Stimulated activated CD4-positive, alpha-beta T cell treated with anti-CD3 and anti-CD28 coated beads, Interleukin-15, amount 100 ng/mL, for 1 hour (primary cell): ENCODE results near the gene PRR35.

Experiments
- DNase-seq, 2 donors: peaks; one replicate each; pipeline ENCODE4 v3.0.0-alpha.2; 2020; ENCODE audit warnings: low read depth in 1 of 2, low spot score in 1 of 2

The PRR35 gene

GRCh38 chr16:578232-578869 lies 18.2 kb downstream of the PRR35 start:
- no peak for DNase-seq

DNA sequence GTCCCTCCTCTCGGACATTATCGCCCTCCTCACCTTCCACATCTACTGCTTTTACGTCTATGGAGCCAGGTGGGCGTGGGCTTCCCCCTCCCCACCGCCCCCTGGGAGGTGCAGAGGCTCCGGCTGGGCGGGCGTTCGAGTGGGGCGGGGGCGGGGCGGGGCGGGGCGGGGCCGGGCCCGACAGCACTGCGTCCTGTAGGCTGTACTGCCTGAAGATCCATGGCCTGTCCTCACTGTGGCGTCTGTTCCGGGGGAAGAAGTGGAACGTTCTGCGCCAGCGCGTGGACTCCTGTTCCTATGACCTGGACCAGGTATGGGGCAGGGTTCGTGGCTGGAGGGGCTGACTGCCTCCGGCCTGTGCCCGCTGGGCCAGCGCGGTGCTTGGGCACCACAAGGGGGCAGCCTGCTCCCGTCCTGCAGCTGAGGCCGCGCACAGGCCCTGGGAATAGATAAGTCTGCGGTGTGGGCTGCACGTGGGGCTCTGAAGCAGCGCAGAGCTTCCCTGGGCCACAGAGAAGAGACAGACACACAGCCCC lies 18.7 kb downstream of the PRR35 start:
- DNase-seq: peak; percentile 44 to 45

DNA sequence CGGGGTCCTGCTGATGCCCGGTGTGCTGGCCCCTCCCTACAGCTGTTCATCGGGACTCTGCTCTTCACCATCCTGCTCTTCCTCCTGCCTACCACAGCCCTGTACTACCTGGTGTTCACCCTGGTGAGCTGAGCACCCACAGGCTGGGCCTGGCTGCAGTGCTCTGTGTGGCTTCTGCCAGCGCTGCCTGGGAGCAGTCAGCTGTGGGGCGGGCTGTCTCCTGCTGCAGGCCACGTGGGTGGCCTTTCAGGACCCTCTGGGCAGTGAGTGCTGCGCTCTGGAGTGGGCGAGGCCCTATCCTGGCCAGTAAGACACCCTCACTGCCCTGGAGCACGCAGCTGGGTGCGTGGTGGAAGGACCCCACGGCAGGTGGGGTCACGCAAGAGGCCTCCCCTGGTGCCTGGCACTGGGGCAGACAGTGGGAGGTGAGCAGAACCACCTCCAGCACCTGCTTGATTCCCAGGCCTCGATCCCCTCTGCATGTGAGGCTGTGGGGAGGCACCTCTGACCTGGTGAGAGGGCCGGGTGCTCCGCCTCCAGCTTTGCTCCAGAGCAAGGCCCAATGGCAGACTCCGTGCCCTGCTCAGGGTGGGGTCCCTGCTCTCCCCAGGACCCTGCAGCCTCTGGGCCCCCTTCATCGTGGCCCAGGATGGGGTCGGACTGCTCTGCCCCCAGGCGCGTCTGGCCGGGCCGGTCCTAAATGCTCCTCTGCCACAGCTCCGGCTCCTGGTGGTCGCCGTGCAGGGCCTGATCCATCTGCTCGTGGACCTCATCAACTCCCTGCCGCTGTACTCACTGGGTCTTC lies 20.1 kb downstream of the PRR35 start:
- no peak for DNase-seq

- no peak for DNase-seq
Observed at GRCh38 chr16:580946-581498, 20.8 kb downstream of the PRR35 start.

- no peak for DNase-seq
Observed at GRCh38 chr16:582218-582613, 22.0 kb downstream of the PRR35 start.

- DNase-seq: no peak
Observed at GRCh38 chr16:582614-583331, 22.6 kb downstream of the PRR35 start.

DNA sequence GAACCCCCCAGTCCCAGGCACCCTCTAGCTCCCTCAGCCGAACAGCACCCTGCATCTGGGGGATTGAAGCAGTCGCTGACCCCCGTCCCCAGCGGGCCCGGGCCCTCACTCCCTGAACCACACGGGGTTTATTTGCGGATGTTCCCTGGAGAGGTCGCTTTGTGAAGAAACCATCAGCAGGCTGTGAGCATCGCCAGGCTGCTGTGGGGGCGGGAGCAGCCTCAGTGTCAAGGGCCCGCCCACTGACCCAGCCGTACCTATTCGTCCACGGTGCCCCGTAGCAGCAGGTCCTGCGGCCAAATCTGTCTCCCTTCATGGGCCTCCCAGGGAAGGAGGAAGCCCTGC lies 23.2 kb downstream of the PRR35 start:
- DNase-seq: no peak

GRCh38 chr16:583815-584591 lies 23.8 kb downstream of the PRR35 start:
- no peak for DNase-seq

DNA sequence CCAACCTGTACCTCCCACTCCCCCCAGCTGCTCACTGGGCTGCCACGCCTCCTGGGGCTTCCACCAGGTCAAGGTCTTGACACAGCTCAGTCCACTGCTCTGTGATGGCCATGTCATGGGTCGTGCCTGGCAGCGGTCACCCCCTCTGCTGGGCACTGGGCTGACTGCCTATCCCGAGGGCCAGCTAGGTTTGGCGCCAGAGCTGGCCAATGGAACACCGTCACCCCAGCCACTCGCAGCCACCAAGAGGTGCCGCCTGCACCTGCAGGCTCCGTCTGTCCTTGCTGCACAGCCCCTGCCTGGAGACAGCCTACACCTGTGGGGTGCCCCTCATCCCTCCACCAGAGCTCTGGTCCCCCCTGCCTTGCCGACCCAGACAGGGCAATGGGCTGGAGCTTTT lies 25.2 kb downstream of the PRR35 start:
- no peak for DNase-seq

DNA sequence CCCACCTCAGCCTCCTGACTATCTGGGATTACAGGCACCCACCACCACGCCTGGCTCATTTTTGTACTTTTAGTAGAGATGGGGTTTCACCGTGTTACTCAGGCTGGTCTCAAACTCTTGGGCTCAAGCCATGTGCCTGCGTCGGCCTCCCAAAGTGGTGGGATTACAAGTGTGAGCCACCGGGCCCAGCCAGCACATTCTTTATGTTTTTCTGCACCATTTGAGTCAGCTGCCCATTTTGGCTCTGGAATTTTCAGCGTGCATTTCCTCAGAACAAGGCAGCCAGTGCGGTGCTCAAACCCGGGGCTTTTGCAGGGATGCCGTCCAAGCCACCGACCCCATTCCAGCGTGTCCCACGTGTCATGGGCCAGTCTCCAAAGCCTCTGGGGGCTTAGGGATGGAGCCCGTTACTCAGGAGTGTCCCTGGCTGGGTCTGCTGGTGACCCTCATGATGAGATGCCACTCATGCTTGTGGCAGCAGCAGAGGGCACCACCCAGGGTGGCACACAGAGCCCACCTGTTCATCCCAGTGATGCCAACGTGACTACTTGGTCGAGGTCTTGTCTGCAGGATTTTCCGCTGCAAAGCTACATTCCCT lies 26.0 kb downstream of the PRR35 start:
- DNase-seq: no peak

DNA sequence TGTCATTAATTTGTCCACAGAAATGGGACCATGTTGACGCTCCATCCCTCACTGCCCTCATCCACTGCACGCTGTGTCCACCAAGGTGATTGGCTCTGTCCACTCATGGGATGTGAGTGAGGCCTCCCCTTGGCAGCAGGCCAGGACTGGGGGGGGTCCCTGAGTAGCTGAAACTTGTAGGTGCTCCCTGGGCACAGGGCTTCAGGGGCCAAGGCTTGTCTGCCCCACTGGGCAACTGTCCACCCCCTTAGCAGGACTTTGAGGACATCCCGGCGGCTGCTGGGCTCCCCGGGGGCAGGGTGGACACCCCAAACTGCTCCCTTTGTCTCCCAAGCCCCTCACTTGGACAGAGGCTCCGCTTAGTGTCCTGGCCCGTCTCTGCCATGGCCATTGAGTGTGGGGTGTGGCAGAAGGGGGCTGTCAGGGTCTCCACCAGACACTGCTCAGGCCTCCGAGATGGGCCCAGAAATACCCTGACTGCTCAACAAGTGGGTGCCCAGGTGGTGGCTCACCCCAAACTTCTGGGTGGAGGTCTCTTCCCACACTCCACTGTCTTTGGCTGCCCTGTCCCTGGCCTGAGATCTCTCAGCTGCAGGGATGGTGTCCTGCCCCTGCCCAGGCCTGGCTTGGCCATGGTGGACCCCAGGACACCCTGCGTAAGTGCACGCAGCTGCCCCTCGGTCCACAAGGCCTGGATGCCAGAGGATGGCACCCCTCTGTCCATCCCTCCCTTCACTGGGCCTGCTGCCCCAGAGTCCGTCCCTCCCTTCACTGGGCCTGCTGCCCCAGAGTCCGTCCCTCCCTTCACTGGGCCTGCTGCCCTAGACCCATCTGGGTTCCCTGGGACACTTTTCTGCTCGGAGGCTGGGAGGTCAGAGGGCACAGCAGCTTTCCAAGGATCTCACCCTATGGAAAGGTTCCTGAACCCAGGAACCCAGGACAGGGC lies 26.7 kb downstream of the PRR35 start:
- no peak for DNase-seq

- peak in 1 of 2 donors; percentile 26 for DNase-seq
Observed at GRCh38 chr16:588639-588888, 28.4 kb downstream of the PRR35 start.

DNA sequence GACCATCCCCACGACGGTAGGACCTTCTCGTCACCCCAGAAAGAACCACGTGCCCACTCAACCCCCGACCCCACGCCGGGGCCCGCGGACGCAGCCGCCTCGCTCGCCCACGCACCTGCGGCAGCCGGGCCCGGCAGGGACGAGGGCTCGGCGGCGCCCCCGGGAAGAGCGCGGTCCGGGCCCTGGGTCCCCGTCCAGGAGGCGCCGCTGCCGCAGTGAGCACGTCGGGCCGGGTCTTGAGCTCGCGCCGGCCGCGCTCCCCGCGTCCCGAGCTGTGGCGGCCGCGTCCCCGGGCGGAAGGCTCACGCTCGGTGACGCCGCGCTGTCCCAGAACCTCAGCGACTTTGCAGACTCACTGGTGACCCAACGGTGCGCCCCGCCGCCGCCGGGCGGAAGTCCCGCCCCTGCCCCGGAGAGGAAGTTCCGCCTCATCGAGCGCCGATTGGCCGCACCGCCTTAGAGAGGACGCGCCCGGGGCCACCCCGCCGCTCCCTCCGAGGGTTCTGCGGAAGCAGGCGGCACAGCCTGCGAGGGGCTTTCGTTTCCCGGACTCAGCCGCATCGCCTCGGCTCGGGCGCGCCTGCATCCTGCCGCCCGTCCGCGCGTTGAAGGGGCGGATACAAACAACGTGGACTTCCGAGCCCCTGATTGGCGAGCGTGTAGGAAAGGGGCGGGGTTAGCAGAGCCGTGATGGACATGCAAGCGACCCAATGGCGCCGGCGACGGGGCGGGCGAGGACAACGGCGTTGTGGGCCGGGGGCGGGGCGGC lies 28.9 kb downstream of the PRR35 start:
- DNase-seq: peak; percentile 98

DNA sequence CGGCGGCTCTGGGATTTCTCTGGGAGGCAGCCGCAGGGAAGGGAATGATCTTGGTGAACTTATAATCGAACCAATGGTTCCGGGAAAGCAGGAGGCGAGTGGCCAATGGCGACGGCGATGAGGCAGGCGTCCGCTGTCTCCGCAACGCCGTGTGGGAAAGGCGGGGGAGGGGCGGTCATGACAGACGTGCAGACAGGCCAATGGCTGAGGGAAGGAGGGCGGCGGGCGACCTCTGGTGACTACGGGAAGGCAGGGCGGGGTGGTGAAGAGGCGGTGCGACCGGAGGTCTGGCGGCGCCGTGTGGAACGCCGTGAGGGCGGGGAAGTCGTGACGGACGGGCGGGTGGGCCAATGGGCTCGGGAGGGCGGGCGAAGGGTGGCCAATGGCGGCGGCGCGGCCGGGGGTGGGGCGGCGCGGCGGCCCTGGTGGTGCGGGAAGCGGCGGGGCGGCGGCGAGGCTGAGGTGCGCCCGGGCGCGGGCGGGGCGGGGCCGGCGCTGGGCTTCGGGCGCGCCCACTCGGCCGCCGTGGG lies 29.5 kb downstream of the PRR35 start, which contains the start of gene RAB40C:
RAB40C (plus strand) TSS at position 409 of the 530 bp plus-strand sequence. CDS start 226 bp downstream, outside the sequence.
- DNase-seq: peak; percentile 97 to 98

DNA sequence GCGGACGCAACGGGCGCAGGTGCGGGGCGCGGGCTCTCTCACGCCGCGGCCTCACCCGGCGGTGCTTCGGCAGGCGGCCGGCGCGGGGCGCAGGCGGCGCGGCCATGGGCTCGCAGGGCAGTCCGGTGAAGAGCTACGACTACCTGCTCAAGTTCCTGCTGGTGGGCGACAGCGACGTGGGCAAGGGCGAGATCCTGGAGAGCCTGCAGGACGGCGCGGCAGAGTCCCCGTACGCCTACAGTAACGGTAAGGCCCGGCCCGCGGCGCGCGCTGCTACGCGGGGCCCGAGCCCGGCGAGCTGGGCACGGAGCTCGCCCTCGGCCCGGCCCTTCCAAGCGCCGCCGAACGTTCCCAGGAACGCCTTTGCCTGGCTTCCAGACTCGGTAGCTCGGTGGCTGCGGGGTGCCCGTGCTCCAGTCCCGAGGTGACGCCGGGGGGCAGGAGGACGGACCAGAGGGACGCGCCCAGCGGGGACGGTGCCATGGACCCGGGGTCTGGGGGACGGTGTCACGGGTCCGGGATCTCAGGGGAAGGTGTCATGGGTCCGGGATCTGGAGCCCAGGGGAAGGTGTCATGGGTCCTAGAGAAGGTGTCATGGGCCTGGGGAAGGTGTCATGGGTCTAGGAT lies 30.1 kb downstream of the PRR35 start:
- DNase-seq: no peak

DNA sequence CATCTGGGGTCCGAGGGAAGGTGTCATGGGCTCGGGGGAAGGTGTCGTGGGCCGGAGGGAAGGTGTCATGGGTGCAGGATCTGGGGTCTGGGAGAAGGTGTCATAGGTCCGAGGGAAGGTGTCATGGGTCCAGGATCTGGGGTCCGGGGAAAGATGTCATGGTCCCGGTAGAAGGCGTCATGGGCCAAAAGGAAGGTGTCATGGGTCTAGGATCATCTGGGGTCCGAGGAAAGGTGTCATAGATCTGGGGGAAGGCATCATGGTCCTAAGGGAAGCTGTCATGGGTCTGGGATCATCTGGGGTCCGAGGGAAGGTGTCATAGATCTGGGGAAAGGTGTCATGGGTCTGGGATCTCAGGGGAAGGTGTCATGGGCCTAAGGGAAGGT lies 30.6 kb downstream of the PRR35 start:
- DNase-seq: no peak

GRCh38 chr16:591231-591630 lies 31.0 kb downstream of the PRR35 start:
- DNase-seq: no peak

DNA sequence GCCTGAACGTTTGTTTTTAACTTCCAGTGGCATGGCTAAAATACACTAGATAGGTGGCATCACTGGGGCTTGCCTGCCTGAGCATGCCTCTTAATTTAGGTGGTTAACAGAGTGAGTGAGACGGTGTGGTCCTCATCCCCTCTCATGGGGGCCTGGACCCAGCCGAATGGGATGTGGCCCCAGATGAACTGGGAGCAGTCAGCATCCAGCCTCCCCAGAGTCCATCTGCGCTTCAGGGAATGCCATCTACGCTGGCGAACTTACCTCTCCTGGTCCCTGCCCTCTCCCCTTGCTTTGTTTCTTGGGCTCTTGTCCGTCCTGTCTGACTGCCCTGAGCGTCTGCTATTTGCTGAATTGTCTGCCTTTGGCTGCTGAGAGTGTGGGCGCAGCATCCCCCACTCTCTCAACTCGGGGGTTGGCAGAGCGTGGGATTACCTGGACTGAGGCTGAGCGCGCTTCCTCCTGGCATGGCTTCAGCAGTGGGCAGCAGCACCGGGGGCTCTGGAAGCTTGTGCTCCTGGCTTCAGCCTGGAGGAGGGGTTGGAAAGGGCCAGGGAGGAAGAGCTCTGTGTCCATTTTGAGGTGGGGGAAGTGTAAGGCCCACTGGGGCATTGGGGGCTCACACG lies 31.8 kb downstream of the PRR35 start:
- DNase-seq: no peak
